HAP-1 (cell line): Measurements from ENCODE around the gene ASAP3.

ENCODE experiments used
- DNase-seq, 2 experiments: peaks; one replicate each; pipeline ENCODE4 v3.0.0-alpha.2; 2016 to 2020; ENCODE audit warnings: low spot score in 2 of 2
- H3K27me3 ChIP-seq: fragments of 250-450 bp; sonication (Bioruptor Pico); 2 replicates; pipeline ENCODE4 v1.5.1; 2020; ENCODE audit warnings: low read depth, mild to moderate bottlenecking, moderate library complexity
- H3K36me3 ChIP-seq: fragments of 250-450 bp; sonication (Bioruptor Pico); replicated peaks from 2 replicates; pipeline ENCODE4 v1.5.1; 2020; ENCODE audit warnings: mild to moderate bottlenecking
- H3K4me1 ChIP-seq: fragments of 250-450 bp; sonication (Bioruptor Pico); 2 replicates; pipeline ENCODE4 v1.5.1; 2020; ENCODE audit warnings: mild to moderate bottlenecking
- H3K4me3 ChIP-seq: fragments of 250-450 bp; sonication (Bioruptor Pico); 2 replicates; pipeline ENCODE4 v1.5.1; 2020; ENCODE audit warnings: mild to moderate bottlenecking, moderate library complexity
- H3K9me3 ChIP-seq: fragments of 250-450 bp; sonication (Bioruptor Pico); 2 replicates; pipeline ENCODE4 v1.5.1; 2020; ENCODE audit warnings: mild to moderate bottlenecking, moderate library complexity
- in situ Hi-C: fragments of 300-500 bp; cut with MboI; formaldehyde crosslinking; loops from 3 replicates; pipeline ENCODE4 v1.14.3; 2020; ENCODE audit warnings: low sequenced_read_pairs, inconsistent platforms, mixed read lengths

The ASAP3 gene

GRCh38 chr1:23461050-23461449 is 22.9 kb downstream of the ASAP3 start:
- H3K27me3 ChIP-seq: no peaks in the 10 kb centered on the region
- no peak for DNase-seq
- no peaks in the 10 kb centered on the region for H3K36me3 ChIP-seq
- in situ Hi-C loops: no loop called here
- no peak overlapping the region for H3K4me3 ChIP-seq
- no peaks in the 10 kb centered on the region for H3K9me3 ChIP-seq
- no peaks in the 10 kb centered on the region for H3K4me1 ChIP-seq

- no peaks in the 10 kb centered on the region for H3K9me3 ChIP-seq
- no peak overlapping the region for H3K4me3 ChIP-seq
- no peak for DNase-seq
- no peaks in the 10 kb centered on the region for H3K36me3 ChIP-seq
- no peaks in the 10 kb centered on the region for H3K4me1 ChIP-seq
- in situ Hi-C loops: no loop called here
- H3K27me3 ChIP-seq: no peaks in the 10 kb centered on the region
Observed at GRCh38 chr1:23460519-23460918, 23.5 kb downstream of the ASAP3 start.

DNA sequence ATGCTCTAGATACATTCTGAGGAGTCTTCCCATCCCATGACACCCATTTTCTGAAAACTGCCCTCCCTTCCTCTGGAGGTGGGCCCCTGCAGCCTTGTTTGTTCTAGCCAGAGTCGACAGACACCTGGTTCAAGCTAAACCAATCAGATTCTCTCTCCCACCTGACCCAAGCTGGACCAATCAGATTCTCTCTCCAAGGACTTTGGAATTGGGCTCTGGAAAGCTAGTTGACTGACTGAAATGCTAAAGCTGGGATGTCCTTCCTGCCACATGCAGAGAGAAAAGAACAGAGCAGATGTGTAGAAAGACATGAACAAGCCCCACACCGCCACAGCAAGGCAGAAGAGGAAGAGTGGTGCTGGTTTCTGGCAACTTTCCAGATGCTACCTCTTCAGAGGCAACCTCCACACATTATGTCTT is 24.6 kb downstream of the ASAP3 start:
- in situ Hi-C loops: no loop called here
- DNase-seq: no peak

DNA sequence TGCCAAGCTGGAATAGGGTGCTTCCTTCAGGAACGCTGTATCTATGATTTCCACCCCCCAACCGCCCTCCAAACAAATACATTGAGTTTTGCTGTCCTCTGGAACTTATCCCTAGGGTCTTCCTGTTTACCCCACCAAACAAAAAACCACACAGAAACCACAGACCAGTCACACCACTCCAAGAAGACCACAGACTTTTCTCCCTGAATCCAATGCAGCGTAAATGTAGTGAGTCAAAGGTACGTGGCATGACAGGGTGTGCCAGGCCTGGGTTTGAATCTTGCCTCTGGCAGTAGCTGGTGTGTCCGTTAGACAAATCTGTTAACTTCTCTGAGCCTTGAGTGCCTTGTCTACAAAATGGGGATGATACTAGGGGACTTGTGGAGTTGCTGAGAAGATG is 27.8 kb downstream of the ASAP3 start:
- in situ Hi-C loops: no loop called here
- no peaks in the 10 kb centered on the region for H3K4me1 ChIP-seq
- H3K36me3 ChIP-seq: peaks cover 12% of the 10 kb centered on the region
- no peak for DNase-seq
- no peak overlapping the region for H3K4me3 ChIP-seq
- H3K27me3 ChIP-seq: no peaks in the 10 kb centered on the region
- H3K9me3 ChIP-seq: no peaks in the 10 kb centered on the region

More for the DNA sequence above, 24.6 kb downstream of the ASAP3 start:
- Histone ChIP-seq H3K4me3 (no peak overlapping the region), H3K9me3 (no peaks in the 10 kb centered on the region), H3K36me3 (peaks cover 9% of the 10 kb centered on the region), H3K27me3 (no peaks in the 10 kb centered on the region), H3K4me1 (no peaks in the 10 kb centered on the region)

DNA sequence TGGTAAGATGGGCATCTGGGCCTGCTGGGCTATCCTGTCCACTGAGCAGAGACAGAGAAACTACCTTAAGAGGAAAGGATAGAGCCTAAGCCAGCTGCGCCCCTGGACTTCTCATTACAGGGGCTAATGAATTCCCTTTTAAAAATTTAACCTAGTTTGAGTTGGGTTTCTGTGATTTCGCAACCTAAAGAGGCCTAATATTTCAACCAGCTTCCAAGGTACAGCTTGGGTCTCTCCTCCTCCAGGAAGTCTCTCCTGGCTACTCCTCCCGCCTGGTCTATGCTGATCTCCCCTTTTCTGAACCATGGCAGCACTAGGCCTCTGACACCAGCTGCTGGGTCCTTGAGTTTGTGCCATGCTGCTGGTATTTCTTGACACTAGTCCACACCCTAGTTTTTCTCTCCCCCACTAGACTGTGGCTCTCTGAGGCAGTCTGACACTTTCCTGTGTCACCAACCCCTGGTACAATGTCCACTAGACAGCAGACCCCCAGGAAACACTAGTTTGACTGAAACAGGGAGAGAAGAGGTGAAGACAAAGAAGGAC is 30.5 kb downstream of the ASAP3 start:
- DNase-seq: no peak

DNA sequence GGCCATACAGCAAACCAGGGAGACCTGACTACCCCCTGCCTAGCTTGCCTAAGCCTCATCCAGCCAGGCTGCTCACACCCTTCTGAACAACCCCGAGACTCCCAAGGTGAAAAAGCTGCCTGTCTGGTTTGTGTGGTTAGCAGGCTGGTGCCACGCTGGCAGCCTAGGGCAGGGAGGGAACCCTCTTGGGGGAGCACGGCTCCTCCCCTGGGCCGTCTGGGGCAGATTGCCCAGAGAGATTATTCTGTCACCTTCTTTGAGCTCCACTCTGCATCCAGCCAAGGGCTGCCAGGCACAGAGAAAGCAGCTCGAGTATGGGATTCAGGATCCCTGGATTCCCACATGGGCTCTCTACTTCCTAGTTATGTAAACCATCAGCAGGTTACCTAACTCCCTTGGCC is 32.0 kb downstream of the ASAP3 start:
- DNase-seq: no peak
- H3K36me3 ChIP-seq: peaks cover 25% of the 10 kb centered on the region
- in situ Hi-C loops: no loop called here
- H3K9me3 ChIP-seq: no peaks in the 10 kb centered on the region
- H3K27me3 ChIP-seq: no peaks in the 10 kb centered on the region
- no peak overlapping the region for H3K4me3 ChIP-seq
- no peaks in the 10 kb centered on the region for H3K4me1 ChIP-seq

More for the DNA sequence above, 30.5 kb downstream of the ASAP3 start:
- H3K4me1 ChIP-seq: no peaks in the 10 kb centered on the region
- in situ Hi-C loops: no loop called here
- H3K9me3 ChIP-seq: no peaks in the 10 kb centered on the region
- no peak overlapping the region for H3K4me3 ChIP-seq
- no peaks in the 10 kb centered on the region for H3K27me3 ChIP-seq
- H3K36me3 ChIP-seq: peaks cover 25% of the 10 kb centered on the region

DNA sequence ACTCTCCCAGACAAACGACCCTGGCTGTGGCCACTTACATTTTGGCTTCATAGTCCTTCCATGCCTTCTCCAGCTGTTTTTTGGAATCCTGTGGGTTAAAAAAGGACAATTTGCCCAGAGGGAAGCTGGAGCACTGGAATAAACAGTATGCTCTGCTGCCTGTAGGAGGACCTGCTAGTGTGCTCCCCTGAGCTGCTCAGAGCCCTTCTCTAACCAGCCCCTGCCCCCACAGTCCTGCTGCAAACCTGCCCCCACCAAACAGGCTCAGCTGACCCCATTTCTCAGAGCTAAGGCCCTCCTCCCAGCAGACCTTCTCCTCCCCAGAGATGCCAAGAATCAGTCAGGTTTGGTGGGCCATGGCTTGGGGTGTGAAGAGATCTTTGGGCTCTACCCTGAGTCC is 32.5 kb downstream of the ASAP3 start:
- Histone ChIP-seq H3K36me3 (peaks cover 25% of the 10 kb centered on the region), H3K27me3 (no peaks in the 10 kb centered on the region), H3K9me3 (no peaks in the 10 kb centered on the region), H3K4me3 (no peak overlapping the region), H3K4me1 (no peaks in the 10 kb centered on the region)
- no peak for DNase-seq
- in situ Hi-C loops: no loop called here

- H3K27me3 ChIP-seq: no peaks in the 10 kb centered on the region
- no peak for DNase-seq
- in situ Hi-C loops: no loop called here
- H3K36me3 ChIP-seq: peaks cover 25% of the 10 kb centered on the region
- H3K4me1 ChIP-seq: no peaks in the 10 kb centered on the region
- H3K9me3 ChIP-seq: no peaks in the 10 kb centered on the region
- H3K4me3 ChIP-seq: no peak overlapping the region
Observed at GRCh38 chr1:23450894-23451293, 33.1 kb downstream of the ASAP3 start.

DNA sequence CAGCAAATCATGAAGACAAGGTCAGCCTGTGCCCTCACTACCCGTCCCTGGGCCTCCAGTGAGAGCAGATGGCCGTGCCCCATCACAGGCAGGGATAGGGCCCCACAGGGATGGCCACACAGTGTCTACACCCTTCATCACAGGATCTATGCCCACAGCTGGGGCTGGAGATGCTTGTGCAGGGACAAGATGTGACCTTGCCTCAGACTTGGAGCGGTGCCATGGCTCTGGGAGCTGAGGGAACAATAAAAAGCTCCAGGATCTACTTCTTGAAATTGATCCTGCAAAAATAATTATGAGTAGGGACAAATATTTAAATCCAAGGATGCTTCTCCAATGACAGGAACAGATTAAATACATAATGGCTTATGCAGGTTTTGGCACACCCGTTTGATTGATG is 34.0 kb downstream of the ASAP3 start:
- no peak overlapping the region for H3K4me3 ChIP-seq
- H3K36me3 ChIP-seq: peaks cover 23% of the 10 kb centered on the region
- no peaks in the 10 kb centered on the region for H3K4me1 ChIP-seq
- in situ Hi-C loops: no loop called here
- H3K27me3 ChIP-seq: no peaks in the 10 kb centered on the region
- no peaks in the 10 kb centered on the region for H3K9me3 ChIP-seq
- no peak for DNase-seq

DNA sequence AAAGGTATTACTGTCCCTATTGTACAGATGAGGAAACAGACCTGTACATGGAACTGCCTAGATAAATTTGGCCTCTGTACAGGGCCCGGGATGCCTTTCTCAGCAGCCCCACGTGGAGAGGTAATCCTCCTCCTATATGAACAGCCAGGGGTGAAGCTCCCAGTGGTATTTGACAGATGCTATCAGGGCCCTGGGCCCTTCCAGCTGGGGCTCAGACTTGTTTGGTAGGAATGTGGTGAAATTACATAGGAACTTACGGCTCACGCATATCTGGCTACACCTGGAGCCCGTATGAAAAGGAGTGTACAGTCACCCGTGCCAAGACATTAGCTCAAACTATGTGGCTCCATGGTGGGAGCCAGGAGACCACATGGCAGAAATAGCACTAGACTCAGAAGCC is 34.7 kb downstream of the ASAP3 start:
- in situ Hi-C loops: no loop called here

DNA sequence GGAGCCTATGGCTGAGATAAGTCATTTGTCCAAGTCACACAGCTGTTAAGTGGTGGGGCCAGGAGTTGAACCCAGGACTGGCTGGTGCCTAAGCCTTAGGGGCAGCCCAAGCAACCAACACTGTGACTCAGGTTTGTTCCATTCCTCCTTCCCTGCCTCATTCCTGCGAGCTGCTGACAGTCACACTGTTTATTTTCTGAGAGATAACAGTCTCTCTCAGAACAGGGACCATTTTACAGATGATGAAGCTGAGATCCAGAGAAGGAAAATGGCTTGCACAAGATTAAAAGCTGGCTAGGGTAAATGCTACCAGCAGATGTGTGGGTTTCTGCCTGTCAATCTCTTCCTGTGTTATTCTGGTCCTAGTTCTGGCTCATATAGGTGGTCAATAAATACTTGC is 35.1 kb downstream of the ASAP3 start:
- Histone ChIP-seq H3K36me3 (peaks cover 15% of the 10 kb centered on the region), H3K4me1 (no peaks in the 10 kb centered on the region), H3K4me3 (no peak overlapping the region), H3K9me3 (no peaks in the 10 kb centered on the region), H3K27me3 (no peaks in the 10 kb centered on the region)
- in situ Hi-C loops: no loop called here
- DNase-seq: no peak

More for the DNA sequence above, 34.7 kb downstream of the ASAP3 start:
- Histone ChIP-seq H3K27me3 (no peaks in the 10 kb centered on the region), H3K4me1 (no peaks in the 10 kb centered on the region), H3K36me3 (peaks cover 16% of the 10 kb centered on the region), H3K4me3 (no peak overlapping the region), H3K9me3 (no peaks in the 10 kb centered on the region)
- DNase-seq: no peak

DNA sequence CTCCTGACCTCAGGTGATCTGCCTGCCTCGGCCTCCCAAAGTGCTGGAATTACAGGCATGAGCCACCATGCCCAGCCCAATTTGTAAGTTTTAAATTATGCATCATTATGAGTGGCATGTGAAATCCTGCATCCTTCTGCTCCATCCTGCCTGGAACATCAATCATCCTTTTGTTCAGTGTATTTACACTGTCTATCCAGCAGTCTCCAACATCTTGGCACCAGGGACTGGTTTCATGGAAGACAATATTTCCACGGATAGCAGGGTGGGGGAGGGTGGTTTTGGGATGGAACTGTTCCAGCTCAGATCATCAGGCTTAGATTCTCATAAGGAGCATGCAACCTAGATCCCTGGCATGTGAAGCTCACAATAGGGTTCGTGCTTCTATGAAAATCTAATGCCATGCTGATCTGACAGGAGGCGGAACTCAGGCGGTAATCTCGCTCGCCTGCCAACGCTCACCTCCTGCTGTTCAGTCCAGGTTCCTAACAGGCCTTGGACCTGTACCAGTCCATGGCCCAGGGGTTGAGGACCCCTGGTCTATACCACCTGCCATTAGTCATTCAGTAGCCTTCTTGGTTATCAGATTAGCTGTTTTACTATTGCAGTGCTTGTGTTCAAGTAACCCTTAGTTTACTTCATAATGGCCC is 37.2 kb downstream of the ASAP3 start:
- Histone ChIP-seq H3K27me3 (no peaks in the 10 kb centered on the region), H3K4me3 (no peak overlapping the region), H3K36me3 (peaks cover 24% of the 10 kb centered on the region), H3K9me3 (no peaks in the 10 kb centered on the region), H3K4me1 (no peaks in the 10 kb centered on the region)
- no peak for DNase-seq
- in situ Hi-C loops: no loop called here

DNA sequence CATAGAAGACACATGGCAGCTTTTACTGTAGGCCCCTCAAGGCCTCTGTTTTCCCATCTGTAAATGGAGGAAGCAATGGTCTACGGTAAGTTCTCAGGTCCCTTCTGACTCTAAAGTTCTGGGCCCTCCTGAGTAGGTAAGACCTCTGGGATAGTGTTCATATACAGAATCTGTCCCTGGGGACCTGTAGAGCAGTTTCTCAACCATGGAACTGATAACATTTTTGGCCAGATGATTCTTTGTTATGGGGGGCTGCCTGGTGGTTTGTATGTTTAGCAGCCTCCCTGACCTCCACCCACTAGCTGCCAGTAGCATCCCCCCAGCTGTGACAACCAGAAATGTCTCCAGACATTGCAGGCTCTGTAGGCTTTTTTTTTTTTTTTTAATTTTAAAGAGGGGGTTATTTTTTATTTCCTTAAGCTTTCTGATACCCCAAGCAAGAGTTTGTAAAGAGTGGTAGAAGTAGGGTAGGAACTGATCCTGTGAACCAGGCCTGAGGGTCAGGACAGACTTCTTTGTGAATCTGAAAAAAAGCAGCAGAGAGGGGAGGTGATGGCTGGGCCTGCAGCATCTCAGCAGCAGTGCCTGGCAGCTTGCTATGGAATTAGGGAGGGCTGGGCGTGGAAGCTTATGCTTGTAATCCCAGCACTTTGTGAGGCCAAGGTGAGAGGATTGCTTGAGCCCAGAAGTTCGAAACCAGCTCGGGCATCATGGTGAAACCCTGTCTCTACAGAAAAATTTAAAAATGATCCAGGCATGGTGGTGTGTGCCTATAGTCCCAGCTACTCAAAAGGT is 39.2 kb downstream of the ASAP3 start:
- no peak overlapping the region for H3K4me3 ChIP-seq
- H3K27me3 ChIP-seq: no peaks in the 10 kb centered on the region
- in situ Hi-C loops: no loop called here
- H3K36me3 ChIP-seq: peaks cover 14% of the 10 kb centered on the region
- no peaks in the 10 kb centered on the region for H3K9me3 ChIP-seq
- no peaks in the 10 kb centered on the region for H3K4me1 ChIP-seq
- no peak for DNase-seq

DNA sequence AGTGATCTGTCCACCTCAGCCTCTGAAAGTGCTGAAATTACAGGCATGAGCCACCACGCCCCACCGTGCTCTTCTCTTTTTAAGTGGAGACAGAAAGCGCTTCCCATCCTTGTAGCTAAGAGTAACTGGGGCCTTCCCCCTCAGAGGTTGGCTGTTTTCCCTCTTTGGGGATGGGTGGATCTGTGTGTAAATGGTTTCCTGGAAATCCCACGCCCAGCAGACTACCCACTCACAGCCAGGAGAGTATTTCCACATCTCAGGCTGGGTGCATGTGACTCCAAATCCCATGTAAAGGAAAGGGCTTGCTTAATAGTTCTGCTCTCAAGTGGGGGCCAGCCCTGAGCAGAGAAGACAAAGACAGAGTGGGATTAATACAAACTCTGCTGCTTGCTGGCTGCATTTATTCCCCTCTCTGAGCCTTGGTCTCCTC is 39.9 kb downstream of the ASAP3 start:
- no peak overlapping the region for H3K4me3 ChIP-seq
- no peaks in the 10 kb centered on the region for H3K27me3 ChIP-seq
- H3K4me1 ChIP-seq: no peaks in the 10 kb centered on the region
- H3K36me3 ChIP-seq: peaks cover 14% of the 10 kb centered on the region
- H3K9me3 ChIP-seq: no peaks in the 10 kb centered on the region
- DNase-seq: no peak
- in situ Hi-C loops: no loop called here
